Stimulated activated CD8-positive, alpha-beta memory T cell treated with anti-CD3 and anti-CD28 coated beads, Interleukin-12 subunit alpha, Interleukin-12 subunit beta, amount 100 ng/mL, for 24 hours (primary cell): ENCODE measurements around the gene HTRA3.

Experiments
- DNase-seq: peaks from one replicate; pipeline ENCODE4 v3.0.0-alpha.2; 2020; ENCODE audit errors: extremely low read depth

HTRA3 gene

DNA sequence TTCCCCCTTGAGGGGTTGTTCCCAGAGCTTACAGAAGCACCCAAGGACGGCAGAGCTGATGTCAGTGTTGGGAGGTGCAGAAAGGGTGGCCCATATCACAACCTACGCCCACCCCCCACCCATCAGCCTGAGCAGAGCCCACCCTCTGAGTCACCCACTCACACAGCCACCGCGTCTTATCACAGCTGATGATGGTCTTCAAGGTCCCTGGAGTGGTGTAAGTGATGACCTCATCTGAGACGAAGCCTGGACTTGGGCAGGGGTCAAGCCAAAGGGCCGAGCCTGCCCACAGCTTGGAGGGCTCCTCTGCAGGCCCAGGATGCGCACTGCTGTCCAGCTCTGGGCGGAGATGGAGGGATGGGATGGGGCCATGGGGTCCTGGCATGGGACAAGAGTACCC, 3.0 kb upstream of the HTRA3 start:
- DNase-seq, result no peak

DNA sequence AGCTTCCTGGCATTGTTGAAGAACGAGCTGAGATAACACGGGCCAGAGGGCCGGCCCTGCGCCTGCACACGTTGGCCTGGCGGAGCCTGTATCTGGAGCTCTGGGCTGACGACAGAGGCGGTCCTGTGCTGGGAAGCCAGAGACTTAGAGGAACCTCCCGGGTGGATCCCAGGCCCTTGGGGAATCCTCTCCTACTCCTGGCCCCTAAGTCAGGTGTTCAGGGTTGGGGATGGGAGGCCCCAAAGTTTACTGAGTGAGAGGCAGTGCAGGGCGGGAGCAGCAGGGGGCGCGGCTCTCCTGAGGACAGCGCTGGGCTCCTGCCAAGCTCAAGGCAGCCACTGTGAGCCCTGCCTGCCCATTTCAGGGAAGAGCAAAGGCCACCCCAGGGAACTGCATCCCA, 2.5 kb upstream of the HTRA3 start:
- no peak for DNase-seq

GRCh38 chr4:8268211-8268610, 1.3 kb upstream of the HTRA3 start:
- DNase-seq, result no peak

DNA sequence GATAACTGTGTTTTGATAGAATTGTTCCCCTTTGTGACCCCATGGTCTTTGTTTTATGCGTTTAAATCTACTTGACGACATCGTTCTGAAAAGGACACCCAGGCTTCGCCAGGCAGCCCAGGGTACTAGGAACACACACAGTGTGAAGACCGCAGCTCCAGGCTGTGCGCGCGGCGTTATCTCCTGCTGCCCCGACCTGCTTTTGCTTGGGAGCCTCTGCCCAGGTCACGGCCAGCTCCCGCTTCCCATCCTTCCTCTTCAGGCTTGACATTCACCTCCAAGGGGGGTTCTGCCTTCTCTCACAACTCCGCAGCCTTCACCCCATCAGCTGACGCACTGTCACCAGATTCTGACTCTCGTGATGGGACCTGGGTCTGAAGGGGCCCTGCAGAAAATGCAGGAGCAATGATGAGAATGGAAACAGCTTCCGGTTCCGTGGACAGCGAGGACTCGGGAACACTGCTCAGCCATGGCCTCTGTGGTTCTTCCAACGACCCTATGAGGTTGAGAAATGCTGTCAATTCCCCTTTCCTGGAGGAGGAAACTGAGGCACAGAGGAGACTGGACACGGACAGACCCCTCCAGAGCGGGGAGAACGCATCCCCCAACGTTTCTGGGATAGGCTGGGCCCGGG, 536 bp upstream of the HTRA3 start:
- DNase-seq, result no peak

- DNase-seq, result no peak
These were observed 841 bp downstream of the HTRA3 start for GRCh38 chr4:8270418-8270771.

- DNase-seq, result no peak
These were observed 1.6 kb downstream of the HTRA3 start for GRCh38 chr4:8270912-8271815.

DNA sequence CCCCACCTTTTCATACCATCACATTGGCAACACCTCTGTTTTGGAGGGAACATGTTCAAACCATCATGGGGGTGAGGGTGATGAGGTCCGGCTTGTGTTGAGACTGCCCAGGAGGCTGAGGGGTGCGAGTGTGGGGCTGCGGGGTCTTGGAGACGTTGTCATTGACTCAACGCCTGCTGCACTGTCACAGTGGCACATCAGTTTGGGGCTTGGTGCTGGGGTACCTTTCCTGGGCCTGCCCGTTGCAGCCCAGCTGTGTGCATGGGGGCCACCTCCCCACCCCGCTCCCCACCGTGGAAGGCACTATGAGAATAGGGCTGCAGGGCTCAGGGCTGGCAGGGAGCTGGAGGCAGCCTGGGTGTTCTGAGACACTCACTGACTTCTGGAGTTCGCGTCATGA, 2.3 kb downstream of the HTRA3 start:
- no peak for DNase-seq

DNA sequence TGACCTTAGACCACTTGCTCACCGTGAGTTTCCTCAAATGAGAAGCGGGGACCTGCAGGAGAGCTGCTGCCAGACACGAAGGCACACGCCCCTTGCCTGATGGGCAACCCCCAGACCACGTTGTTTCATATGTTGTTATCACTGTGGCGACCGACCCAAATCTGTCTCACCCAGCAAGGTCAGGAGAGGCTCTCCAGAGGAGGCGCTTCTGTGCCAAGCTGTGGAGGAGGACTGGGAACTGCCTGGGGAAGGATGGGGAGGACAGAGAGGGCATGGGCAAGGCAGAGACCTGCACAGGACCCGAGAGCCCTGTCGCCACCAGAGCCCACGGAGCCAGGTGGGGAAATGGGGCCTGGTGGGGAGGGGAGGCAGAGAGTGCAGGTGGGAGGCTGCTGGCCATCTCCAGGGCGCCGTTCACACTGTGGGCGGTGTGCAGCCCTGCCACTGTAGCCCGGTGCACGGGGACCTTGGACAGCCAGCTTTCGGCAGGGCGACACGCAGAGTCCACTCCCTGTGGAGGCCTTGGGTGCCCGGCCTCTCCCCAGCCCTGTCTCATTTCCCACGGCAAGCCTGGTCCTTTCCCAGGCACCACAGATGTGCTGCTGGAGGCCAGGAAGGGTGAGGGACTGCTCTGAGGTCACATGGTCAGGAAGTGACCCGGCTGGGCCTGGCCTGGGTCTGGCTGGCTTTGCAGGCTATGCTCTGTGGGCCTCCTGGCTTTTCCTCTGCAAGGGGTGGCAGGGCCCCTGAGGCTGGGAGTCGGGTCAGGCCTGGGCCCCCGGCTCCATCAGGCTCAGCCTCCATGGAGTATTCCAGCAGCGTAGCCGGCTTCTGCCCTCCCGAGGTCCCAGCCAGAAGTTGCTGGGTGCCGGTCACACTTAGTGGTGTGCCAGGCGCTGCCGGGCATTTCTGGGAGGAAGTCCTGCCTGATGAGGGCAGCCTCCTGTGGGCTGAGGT, 3.2 kb downstream of the HTRA3 start:
- no peak for DNase-seq

GRCh38 chr4:8273450-8273849, 3.9 kb downstream of the HTRA3 start:
- DNase-seq, result no peak

DNA sequence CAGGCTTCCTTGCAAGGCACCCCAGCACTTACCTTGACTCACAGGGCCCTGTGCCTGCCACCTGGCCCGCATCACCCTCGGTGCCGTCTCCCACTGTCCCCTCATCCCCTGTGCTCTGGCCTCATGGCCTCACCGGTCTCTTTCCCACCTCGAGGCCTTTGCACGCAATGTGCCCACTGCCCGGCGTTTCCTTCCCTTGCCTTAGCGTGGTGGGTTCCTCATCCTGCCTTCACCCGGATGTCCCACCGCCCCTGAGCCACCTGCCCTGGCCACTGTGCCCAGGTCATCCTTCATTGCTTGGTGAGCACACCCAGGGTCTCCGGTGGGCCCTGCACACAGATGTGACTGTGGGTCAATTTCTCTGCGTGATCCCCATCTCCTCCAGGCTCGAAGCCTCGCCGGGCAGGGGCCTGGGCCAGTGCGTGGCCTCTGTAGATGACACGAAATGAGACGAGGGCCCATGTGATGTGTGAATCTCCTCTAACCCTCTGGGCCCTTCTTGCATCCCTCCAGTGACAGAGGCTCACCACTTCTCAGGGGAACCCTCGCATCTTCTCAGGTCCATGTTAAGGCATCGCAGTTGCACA, 4.6 kb downstream of the HTRA3 start:
- no peak for DNase-seq

DNA sequence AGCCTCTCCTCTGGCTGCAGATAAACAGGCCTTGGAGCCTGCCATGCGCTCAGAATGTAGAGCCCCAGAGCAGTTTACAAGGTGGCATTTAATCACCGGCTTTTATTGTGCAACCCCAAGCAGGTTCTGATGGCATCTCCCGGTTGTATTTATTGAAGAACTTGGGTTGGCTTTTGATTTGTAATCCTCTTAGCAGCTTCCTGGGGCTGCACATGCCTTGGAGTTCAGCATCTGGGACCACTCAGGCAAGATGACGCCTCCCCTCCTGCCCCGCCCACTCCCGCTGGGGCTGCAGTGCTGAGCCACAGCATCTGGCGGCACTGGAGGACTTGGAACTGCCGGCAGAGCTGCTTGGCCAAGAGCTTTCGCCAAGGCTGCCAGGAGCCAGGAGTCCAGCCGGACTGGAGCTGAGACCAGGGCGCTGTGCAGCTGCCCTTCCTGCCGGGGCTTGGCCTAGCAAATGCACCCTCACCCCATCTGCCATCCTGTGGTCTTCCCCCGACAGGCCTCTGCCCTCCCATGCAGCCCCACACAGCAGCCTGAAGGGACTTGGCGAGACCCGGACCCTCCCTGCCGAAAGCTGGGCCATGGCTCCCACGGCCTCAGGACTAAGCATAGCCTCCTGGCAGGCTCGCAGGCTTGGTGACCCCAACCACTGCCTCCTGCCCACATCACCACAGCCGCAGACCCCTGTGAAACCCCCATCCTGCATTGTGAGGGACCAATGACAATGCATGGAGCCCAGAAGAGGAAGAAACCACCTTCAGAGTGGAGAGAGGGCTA, 5.4 kb downstream of the HTRA3 start:
- DNase-seq, result no peak

DNA sequence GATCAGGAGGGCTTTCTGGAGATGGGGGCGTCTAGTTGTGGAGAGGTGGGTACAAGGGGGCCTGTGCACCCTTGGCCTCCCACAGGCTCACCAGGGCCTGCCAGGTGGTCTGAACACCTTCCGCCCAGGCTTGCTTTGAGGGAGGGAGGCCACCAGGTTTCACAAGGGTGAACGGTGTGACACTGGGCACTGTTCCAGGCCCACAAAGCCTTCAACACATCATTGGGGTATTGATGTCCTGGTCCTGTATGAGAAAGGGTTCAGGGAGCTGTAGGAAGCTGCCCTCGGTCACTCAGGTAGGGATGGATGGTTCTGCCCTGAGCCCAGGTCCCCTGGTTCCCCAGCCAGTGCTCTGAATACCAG, 6.0 kb downstream of the HTRA3 start:
- DNase-seq, result no peak

- DNase-seq, result no peak
These were observed 7.0 kb downstream of the HTRA3 start for GRCh38 chr4:8276358-8277240.

GRCh38 chr4:8277356-8278008, 7.9 kb downstream of the HTRA3 start:
- DNase-seq, result no peak

DNA sequence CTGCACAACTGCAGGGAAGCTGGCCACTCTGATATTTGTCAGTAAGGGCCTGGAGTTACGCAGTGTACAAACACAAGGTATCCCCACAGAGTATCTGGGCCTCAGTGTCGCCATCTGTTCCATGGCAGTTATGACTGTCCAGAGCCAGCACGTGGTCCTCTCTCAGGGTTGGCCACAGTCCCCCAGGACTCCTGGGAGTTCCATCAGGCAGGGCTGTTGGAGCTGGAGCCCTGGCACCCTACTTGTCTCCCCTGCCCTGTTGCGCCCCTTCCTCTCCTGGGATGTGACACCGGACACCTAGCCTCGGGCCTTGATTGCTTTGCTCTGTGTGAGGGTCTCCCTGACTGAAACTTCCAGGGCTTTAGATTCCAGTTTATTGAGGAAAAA, 8.4 kb downstream of the HTRA3 start:
- no peak for DNase-seq

DNA sequence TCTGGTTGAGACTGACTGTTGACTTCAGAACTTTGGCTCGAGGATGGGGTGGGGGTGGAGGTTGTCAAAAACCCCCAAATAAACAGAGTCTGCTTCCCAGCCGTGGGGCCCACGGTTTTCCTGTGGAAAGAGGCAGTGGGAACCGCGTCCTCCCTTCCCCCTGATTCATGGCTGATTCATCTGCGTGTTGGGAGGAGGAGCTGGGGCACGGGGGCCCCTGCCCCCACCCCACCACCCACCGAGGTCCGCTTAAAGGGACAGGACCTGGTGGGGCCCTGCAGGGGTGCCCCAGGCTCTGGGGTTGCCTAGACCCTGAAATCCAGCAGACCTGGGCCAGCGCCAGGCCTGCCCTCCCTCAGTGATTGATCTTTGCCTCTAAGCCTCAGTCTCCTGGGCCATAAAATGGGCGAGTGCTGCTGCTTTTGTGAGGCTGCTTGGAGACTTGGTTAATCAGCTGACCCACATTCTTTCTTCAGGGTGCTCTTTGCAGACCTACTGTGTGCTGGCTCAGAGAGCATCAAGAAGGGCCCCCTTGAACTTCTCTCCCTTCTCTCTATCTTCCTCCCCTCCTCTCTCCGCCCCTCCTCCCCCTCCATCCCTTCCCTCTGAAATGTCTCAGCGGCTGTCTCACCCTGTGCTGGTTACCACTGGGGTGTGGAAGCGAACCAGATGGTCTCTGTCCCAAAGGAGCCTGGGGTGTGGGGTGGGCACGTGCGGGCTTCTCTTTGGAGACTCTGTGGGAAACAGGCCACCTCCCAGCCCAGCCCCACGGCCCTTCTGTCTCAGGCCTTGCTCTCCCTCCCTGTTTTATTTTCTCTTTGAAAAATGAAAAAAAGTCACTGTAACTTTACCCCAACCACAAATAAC, 9.1 kb downstream of the HTRA3 start:
- no peak for DNase-seq

- no peak for DNase-seq
These were observed 10.0 kb downstream of the HTRA3 start for GRCh38 chr4:8279321-8280157.
